Inflammatory macrophage treated with lipopolysaccharide for 4 hours (primary cell): ENCODE results near the gene LIPA.
"Not testable (repeated sequence)": the region's sequence is repeated elsewhere in the genome, so short reads cannot be mapped to it uniquely, and the experiment has no call there.

ENCODE experiments used
- DNase-seq: peaks from one replicate; pipeline ENCODE4 v3.0.0-alpha.2; 2020

Gene LIPA

DNA sequence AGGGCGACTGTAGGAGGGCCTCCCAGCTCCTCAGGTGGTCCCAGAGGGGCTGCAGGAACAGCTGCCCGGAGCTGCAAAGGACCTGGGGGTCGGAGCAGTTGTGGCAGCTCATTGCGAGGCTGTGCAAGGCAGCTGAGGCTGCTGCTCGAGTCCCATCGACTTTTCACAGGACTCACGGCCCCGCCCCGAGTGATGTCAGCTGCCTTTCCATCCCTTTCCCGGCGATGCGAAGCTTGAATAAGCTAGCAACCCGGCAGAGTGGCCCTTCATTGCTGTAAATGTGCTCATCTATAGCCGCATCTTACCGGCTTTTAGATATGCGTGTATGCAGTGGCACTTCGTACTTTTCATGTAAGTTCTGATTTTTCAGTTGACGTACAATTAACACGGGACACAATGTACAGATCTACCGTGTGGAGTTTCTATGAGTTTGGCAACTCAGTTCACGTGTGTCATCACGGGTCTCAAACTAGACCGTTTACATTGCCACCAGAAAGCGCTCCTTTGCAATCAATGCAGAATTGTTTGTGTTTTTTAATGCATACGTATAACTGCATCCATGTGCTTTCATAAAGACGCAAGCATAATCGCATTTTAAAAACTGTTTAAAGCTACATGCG, 44.3 kb downstream of the LIPA start, which contains the start of gene CH25H:
Gene CH25H, minus strand, starts transcription at position 137 of the 620 bp plus-strand sequence. Its CDS starts 25 bp downstream, at position 112.
- peak; percentile 77 for DNase-seq

DNA sequence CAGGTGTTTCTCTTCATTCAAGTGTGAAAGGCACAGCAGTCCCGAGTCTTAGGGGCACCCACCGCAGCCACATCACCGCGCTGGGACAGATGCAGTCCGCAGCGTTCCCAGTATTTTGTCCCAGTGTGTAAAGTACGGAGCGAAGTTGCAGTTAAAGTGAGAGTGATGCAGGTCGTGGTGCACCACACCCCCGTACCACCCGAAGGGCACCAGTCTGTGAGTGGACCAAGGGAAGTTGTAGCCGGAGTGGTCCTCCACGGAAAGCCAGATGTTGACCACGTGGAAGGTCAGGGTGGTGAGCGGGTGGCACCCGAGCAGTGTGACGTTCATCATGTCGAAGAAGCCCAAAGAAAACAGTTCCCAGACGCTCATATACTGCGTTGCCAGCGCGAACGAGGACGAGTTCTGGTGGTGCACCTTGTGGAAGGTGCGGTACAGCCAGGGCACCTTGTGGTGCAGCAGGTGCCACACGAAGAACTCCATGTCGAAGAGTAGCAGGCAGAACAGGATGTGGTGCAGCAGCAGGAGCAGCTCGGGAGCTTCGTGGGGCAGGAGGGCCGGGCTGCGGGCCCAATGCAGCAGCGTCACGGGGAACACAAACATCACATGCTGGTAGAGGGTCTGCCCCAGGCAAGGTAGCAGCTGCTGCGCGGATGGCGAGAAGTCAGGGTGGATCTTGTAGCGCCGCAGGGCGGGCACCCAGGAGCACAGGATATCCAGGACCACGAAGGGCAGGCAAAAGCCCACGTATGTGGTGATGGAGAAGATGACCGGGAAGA, 45.0 kb downstream of the LIPA start:
- peak; percentile 26 for DNase-seq

GRCh38 chr10:89204621-89205185, 46.9 kb downstream of the LIPA start:
- DNase-seq: no peak

- DNase-seq: no peak
Measured at GRCh38 chr10:89203237-89203636, 48.3 kb downstream of the LIPA start.

GRCh38 chr10:89202033-89202425, 49.5 kb downstream of the LIPA start:
- no peak for DNase-seq

DNA sequence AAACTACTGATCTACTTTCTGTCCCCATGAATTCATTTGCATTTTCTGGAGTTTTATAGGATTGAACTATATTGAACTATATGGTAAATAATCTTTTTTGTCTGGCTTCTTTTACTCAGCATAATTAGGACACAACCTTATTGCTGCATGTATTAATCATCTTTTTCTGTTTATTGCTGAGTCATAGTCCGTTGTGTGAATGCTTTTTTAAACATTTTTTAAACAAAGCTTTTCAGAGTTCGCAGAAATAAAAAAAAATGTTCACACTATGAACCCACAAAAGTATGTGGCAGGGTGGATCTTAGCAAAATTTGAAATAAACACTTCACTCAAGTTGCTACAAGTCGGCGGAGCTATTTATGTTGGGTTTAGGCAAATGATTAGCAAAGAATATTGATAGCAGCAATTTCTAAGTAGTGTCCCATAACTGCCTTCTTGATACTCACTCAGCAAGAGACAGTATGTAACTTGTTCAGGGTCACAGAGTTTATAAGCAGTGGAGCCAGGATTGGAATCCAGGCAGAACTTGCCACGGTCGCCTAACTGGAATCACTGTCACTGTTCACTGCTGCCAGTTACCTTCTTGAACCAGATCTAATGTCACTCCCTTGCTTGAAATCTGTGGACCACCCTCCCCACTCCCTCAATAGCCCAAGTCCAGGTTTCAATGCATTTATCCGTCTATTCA, 50.1 kb downstream of the LIPA start:
- no peak for DNase-seq

GRCh38 chr10:89197473-89197872, 54.1 kb downstream of the LIPA start:
- DNase-seq: no peak

DNA sequence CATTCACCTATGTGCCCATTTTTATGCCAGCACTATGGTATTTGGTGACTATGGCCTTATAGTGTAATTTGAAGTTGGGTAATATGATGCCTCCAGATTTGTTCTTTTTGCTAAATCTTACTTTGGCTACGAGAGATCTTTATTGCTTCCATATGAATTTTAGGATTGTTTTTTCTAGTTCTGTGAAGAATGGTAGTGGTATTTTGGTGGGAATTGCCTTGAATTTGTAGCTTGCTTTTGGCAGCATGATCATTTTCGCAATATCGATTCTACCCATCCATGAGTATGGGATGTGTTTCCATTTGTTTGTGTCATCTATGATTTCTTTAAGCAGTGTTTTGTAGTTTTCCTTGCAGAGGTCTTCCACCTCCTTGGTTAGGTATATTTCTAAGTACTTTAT, 60.3 kb downstream of the LIPA start:
- not testable (repeated sequence) for DNase-seq

DNA sequence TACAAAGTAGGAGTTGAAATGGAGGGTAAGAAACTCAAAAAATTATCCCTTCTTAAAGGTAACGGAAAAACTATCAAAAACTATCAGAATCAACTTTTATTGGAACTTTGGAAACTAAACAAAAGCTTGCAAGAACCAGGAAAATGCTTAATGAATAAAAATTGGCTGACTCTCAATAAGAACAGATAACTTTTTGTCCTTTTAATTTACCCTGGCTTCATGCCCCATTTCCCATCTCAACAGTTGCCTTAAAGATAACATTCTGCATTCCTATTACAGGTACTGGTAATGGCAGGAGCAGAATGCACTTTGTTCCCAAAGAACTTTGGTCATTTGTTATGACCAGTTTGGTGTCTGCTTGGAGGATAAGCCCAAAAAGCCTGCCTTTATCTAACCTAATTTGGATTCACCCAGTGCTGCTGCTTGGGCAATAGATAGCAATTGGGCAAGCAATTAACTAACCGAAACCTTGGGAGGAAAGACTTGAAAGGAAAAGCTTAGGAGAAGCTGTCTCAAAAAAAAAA, 62.3 kb downstream of the LIPA start:
- no peak for DNase-seq

- no peak for DNase-seq
Measured at GRCh38 chr10:89185658-89186057, 65.9 kb downstream of the LIPA start.

- DNase-seq: no peak
Measured at GRCh38 chr10:89184638-89185037, 66.9 kb downstream of the LIPA start.

DNA sequence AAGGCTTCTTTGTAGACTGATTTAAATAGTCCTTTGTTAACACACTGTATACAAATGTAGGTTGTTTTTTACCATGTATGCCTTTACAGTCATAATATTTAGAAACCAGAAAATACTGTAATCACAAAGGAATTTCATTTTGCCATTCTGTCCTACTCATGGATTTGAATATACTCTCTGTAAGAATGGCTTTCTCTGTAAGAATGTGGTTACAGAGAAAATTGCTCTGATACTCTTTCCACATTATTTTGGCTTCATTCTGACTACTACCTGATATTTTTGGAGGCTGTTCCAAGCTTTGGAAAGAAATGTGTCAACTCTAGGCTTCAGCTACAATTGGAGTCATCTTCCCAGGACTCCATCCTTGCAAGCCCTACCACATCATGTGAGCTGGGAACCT, 68.0 kb downstream of the LIPA start:
- no peak for DNase-seq

DNA sequence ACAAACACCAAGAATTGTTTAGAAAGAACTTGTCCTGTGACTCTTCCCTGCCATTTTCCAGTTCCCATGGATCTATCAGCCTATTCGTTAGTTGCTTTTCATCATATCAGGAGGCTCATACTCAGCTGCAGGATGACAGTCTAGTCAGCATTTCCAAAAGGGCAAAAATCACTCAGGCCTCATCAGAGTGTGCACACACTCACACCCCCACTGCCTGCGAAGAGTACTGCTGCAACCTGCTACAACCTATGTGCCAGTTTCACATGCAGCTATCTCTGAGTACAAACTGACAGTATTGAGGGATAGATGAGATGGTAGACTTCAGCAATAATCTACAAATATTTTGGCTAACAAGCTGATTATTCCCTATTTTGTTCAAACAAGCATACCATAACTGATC, 68.7 kb downstream of the LIPA start:
- DNase-seq: no peak

- DNase-seq: no peak
Measured at GRCh38 chr10:89175816-89176215, 75.8 kb downstream of the LIPA start.

GRCh38 chr10:89173075-89173474, 78.5 kb downstream of the LIPA start:
- DNase-seq: no peak

GRCh38 chr10:89171996-89172395, 79.6 kb downstream of the LIPA start:
- DNase-seq: no peak

DNA sequence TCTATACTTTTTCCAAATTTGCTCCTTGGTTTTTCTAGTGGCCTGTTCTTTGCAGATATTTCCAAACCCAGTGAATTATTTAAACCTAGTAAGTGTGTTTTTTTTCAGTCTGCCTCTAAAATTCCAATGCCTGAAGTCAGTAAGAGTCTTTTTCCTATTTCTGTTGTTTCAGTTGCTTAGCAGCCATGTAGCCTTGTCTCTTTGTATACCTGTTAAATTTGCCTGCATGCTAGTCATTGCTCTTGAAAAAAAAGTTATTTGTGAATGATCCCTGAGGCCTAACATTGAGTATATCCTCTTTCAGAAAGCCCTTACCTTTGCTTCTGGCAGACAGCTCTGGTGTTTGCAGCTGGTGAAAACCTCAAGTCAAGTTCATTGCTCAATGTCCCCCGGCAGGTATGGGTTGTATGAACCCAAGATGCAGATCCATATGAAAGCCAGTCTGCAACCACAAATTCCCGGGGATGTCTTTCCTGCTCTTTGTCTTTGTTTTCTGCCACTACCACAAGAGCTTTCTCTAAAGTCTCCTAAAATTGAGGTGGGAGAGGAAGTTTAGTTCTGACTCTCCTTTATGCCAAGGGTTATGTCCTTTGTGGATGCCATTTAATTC, 80.2 kb downstream of the LIPA start:
- no peak for DNase-seq

- DNase-seq: peak; percentile 51
Measured at GRCh38 chr10:89168354-89168900, 83.1 kb downstream of the LIPA start.

- no peak for DNase-seq
Measured at GRCh38 chr10:89167915-89168314, 83.7 kb downstream of the LIPA start.

DNA sequence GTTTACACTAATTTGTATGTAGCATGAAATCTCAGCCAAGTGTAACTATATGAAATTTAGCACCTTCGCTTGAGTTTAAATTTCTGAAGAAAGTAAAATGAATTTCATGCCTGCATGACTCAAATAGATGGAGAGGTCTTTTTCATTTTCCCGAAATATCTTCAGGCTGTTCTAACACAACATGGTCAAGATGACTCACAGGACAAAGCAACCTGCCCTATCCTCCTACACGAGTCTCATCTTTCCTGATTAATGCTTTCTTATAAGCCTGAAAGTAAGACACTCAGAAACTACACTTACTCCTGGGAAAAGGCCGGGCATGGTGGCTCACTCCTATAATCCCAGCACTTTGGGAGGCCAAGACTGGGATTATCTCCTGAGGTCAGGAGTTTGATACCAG, 85.7 kb downstream of the LIPA start:
- DNase-seq: no peak

- DNase-seq: no peak
Measured at GRCh38 chr10:89164920-89165319, 86.7 kb downstream of the LIPA start.

DNA sequence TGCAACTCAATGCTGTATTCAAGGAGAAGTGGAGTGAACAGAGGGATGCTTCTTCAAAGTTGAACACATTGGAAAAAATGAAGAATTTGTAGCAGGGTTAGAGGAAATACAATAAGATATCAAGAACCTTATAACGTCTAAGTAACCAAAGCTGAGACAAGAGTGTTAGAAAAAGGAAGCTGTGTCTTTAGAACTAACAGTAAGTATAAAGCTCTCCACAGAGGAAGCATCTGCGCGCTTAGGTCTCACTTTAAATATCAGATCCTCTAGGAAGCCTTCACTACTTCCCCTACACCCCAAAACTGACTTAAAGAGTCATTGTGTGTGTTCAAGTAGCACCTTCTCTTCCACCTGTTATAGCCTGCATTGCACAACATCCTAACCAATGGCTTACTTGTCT, 87.5 kb downstream of the LIPA start:
- DNase-seq: peak; percentile 57
